Measurements from ENCODE around the gene ZNF500.

GRCh38 chr16:4755687-4756086 is 11.3 kb downstream of the ZNF500 start:
- TF ChIP-seq EZH2 (IDR thresholded peaks at IDR 0.05; ENCODE audit: borderline replicate concordance, insufficient read depth, low read depth, low read length, poor library complexity, severe bottlenecking) (no peak), CTCF (IDR thresholded peaks at IDR 0.05) (no peak)

All from B cell (primary cell).